Measurements from ENCODE around the gene TMEM273.
A peak's percentile ranks its signal among the peaks of the same experiment; 100 is the strongest.

Gene TMEM273

DNA sequence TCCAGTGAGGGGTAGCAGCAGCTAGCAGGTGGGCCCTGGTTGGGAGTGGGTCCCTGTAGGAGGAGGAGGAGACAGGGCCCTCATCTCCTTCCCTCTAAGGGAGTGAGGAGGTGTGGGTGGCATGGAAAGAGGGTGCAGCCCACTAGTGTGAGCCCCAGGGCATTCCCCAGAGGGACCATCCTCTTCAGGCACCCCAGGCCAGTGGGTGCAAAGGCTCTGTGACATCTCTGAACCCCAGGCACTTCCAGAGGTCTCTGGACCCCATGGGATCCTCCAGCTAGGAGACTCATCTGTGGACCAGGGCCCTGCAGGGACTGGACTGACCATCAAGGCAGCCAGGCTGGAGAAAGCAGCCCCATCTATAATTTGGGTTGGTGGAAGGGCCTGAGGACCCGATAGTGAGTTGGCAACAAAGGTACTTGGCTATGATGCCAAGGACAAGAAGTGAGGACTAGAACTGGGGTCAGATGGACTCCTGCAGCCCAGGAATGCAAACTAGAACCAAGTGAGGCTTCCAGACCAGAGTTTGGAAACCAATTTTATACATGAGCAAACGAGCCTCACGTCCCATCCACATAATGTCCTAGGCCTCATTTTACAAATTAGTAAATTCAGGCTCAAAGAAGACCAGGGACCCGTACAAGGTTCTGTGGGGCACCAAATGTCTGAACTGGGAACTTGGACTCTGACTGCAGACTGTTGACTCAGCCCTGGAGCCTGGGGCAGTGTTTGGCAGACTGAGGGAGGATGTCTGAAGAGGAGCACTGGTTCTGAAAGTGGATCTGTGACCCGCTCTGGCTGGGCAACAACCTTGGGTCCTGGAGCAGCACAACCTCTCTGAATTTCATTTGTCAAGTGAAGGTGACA lies 71.4 kb downstream of the TMEM273 start:
- no peaks in the 10 kb centered on the region for H3K36me3 ChIP-seq (ENCODE audit: insufficient read depth, low read length)
- no peak overlapping the region for H3K4me3 ChIP-seq (ENCODE audit: low read length)
- H3K27me3 ChIP-seq (ENCODE audit: insufficient read depth, low read length) = peaks cover 3% of the 10 kb centered on the region
- H3K4me1 ChIP-seq (ENCODE audit: insufficient read depth, low read length) = peaks cover 17% of the 10 kb centered on the region
- no peak overlapping the region for H2AFZ ChIP-seq (ENCODE audit: low read depth, low read length)
- H3K9me3 ChIP-seq (ENCODE audit: low read length) = no peaks in the 10 kb centered on the region

DNA sequence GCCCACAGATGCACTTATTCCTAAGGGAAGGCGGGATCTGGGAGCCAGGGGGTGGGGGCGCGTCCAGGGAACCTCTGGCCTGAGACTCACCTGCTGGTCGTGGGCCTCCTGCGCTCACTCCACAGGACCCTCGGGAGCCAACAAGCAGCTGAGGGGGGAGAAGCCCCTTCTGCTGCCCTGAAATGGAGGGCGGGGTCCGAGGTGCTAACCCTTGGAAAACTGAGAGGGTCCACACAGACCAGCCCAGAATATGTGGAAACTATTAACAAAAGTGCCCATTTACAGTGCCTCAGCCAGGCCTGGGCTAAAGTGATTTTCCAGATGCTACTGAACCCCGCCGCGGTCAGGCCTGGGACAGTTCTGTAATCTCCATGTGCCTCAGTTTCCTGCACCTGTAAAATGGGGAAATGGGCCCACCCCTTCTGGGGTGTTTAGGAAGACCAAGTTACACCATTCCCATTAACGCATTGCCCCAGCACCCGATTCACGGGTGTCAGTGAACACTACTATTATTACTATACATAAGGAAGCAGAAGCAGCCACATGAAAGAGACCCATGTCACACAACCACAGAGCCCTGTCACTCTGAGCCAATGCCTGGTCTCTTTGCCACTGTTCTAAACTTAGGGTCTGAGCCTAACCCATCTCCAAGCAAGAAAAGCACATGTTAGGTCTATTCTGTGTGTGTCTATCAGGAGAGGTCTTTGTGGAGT lies 72.2 kb downstream of the TMEM273 start:
- H3K4me3 ChIP-seq (ENCODE audit: low read length) = peak overlapping the region; percentile 13
- H3K36me3 ChIP-seq (ENCODE audit: insufficient read depth, low read length) = no peaks in the 10 kb centered on the region

DNA sequence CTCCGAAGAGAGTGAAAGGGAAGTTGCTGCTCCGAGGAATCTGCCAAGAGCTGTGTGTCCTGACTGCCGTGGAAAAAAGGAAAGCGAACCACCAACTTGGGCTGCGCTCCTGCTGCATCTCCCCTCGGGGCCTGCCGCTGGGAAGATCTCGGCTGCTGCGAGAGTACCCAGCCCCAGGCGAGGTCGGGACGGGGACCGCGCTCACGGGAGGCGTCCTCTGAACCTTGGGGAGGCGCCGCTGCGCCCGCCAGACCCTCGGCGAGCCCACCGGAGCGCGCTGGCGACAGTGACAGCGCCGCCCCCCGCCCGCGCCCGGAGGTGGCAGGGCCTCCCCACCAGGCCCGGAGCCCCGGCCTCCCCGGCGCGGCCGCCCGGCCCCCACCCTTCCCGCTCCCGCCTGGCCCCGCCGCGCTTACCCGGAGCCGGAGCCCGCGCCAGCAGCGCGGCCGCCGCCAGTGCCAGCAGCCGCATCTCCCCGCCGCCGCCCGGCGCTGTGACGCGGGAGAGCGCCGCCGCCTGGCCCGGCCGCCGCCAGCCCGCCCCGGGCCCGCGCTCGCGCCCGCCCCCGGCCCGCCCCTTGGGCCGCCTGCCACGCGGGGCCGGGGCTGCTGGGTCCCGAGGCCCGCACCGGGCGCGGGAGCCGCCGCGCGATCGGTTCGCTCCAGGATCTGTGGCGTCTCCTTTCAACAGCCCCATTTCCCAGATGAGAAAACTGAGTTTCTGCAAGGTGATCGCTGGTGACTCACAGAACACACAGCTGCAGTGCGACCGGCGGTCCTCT lies 73.0 kb downstream of the TMEM273 start, which contains the start of gene VSTM4:
Gene VSTM4, minus strand, starts transcription at position 508 of the 781 bp plus-strand sequence. Its CDS starts 37 bp downstream, at position 471.
- peak within 1 kb of the TSS; percentile 64 for H3K4me3 ChIP-seq (ENCODE audit: low read length)
- H3K36me3 ChIP-seq (ENCODE audit: insufficient read depth, low read length) = no peaks in the 10 kb centered on the region
- peak within 1 kb of the TSS; percentile 72 for H2AFZ ChIP-seq (ENCODE audit: low read depth, low read length)
- H3K9me3 ChIP-seq (ENCODE audit: low read length) = no peaks in the 10 kb centered on the region
- H3K4me1 ChIP-seq (ENCODE audit: insufficient read depth, low read length) = peaks cover 17% of the 10 kb centered on the region
- peaks cover 3% of the 10 kb centered on the region for H3K27me3 ChIP-seq (ENCODE audit: insufficient read depth, low read length)

More for the DNA sequence above, 72.2 kb downstream of the TMEM273 start:
- H3K9me3 ChIP-seq (ENCODE audit: low read length) = no peaks in the 10 kb centered on the region
- peaks cover 17% of the 10 kb centered on the region for H3K4me1 ChIP-seq (ENCODE audit: insufficient read depth, low read length)
- no peak overlapping the region for H2AFZ ChIP-seq (ENCODE audit: low read depth, low read length)
- peaks cover 3% of the 10 kb centered on the region for H3K27me3 ChIP-seq (ENCODE audit: insufficient read depth, low read length)

DNA sequence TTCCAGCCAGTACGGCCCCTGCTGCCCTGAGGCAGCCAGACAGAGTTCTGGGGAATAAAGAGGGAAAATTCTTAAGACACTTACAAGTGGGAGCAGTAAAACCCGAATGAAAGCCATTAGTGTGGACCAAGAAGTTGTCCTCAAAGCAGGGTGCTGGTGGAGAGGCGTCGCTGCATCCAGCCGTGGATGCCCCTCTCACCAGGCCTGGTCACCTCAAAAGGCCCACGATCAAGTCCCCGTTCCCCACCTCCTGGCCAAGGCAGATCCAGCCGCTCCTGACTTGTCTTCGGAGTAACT lies 73.5 kb downstream of the TMEM273 start:
- no peaks in the 10 kb centered on the region for H3K9me3 ChIP-seq (ENCODE audit: low read length)
- H3K27me3 ChIP-seq (ENCODE audit: insufficient read depth, low read length) = peaks cover 3% of the 10 kb centered on the region
- no peaks in the 10 kb centered on the region for H3K36me3 ChIP-seq (ENCODE audit: insufficient read depth, low read length)
- H3K4me1 ChIP-seq (ENCODE audit: insufficient read depth, low read length) = peaks cover 17% of the 10 kb centered on the region
- peak overlapping the region; percentile 72 for H2AFZ ChIP-seq (ENCODE audit: low read depth, low read length)
- peak overlapping the region; percentile 64 for H3K4me3 ChIP-seq (ENCODE audit: low read length)

DNA sequence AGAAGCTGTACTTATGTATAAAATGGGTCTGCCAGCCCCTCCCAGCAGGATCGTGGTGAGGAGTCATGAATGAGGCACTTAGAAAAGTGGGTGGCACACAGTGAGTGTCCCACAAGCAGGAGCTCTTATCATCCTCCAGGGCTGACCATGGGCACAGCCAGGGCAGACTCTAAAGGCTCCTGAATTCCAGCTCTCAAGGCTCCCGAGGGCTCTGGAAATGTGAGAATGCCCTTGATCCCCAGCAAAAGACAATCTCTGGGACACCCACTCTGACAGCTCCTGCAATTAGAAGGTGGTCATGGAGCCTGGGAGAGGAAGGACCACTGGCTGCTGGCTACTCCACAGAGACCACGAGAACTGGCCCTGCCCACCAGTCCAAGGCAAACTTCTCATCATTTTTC lies 74.5 kb downstream of the TMEM273 start:
- peaks cover 14% of the 10 kb centered on the region for H3K4me1 ChIP-seq (ENCODE audit: insufficient read depth, low read length)
- peaks cover 3% of the 10 kb centered on the region for H3K27me3 ChIP-seq (ENCODE audit: insufficient read depth, low read length)
- H3K36me3 ChIP-seq (ENCODE audit: insufficient read depth, low read length) = no peaks in the 10 kb centered on the region
- no peaks in the 10 kb centered on the region for H3K9me3 ChIP-seq (ENCODE audit: low read length)
- H2AFZ ChIP-seq (ENCODE audit: low read depth, low read length) = no peak overlapping the region
- no peak overlapping the region for H3K4me3 ChIP-seq (ENCODE audit: low read length)

DNA sequence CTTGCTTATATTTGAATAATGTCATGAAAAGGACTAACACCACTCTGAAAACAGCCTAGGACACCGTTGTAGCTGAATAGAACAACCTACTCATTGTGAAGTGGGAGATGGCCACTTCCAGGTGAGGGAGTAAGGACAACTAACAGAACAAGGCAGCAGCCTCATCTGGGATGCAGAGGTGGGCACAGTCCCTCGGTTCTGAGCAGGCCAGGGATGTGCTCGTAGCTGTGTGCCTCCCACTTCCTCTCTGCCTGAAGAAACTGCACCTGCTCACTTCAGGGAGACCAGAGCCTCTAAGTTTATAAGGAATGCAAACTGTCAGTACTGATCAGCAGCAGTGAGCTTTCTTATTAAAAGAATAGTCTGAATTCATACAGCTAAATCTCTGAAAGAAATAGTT lies 75.3 kb downstream of the TMEM273 start:
- Histone ChIP-seq H3K4me1 (ENCODE audit: insufficient read depth, low read length) (peaks cover 5% of the 10 kb centered on the region), H3K4me3 (ENCODE audit: low read length) (no peak overlapping the region), H3K9me3 (ENCODE audit: low read length) (no peaks in the 10 kb centered on the region), H2AFZ (ENCODE audit: low read depth, low read length) (no peak overlapping the region), H3K27me3 (ENCODE audit: insufficient read depth, low read length) (peaks cover 3% of the 10 kb centered on the region), H3K36me3 (ENCODE audit: insufficient read depth, low read length) (no peaks in the 10 kb centered on the region)

DNA sequence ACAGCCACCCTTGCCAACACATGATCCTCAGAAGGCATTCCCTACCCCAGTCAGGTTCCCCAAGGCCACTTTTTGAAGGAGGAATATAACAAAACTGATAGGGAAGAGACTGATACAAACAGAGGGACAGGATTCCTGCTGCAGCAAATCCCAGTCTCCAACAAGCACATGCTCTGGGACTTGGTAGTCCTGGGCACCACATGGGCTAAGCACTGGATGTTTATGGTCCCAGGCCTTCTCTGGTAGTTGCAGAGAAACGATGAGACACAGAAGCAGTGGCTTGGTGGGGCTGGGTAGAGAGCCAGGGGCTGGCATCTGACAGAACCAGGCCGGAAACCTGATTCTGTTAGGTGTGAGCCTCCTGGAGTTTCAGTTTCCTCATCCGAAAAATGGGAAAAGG lies 76.1 kb downstream of the TMEM273 start:
- Histone ChIP-seq H2AFZ (ENCODE audit: low read depth, low read length) (no peak overlapping the region), H3K9me3 (ENCODE audit: low read length) (no peaks in the 10 kb centered on the region), H3K4me3 (ENCODE audit: low read length) (no peak overlapping the region), H3K36me3 (ENCODE audit: insufficient read depth, low read length) (no peaks in the 10 kb centered on the region), H3K4me1 (ENCODE audit: insufficient read depth, low read length) (no peaks in the 10 kb centered on the region), H3K27me3 (ENCODE audit: insufficient read depth, low read length) (peaks cover 3% of the 10 kb centered on the region)

DNA sequence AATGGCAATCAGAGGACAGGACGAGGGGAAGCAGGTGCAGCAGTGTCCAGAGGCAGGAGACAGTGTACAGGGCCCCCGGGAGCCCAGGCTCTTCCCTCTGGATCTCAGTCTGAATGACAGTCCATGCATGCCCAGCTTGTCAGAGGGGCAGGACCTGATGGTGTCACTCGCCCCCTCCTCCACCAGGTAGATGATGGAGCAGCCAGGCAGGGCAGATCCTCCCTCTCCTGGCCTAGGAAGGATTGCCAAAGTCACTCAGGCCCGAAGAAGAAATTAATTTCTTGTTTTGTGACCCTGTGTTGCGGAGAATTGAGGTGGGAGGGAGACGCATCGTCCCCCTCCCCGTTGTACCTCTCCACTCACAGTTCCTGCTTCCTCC lies 76.9 kb downstream of the TMEM273 start:
- Histone ChIP-seq H2AFZ (ENCODE audit: low read depth, low read length) (no peak overlapping the region), H3K4me1 (ENCODE audit: insufficient read depth, low read length) (no peaks in the 10 kb centered on the region), H3K36me3 (ENCODE audit: insufficient read depth, low read length) (no peaks in the 10 kb centered on the region), H3K9me3 (ENCODE audit: low read length) (no peaks in the 10 kb centered on the region), H3K27me3 (ENCODE audit: insufficient read depth, low read length) (peaks cover 3% of the 10 kb centered on the region), H3K4me3 (ENCODE audit: low read length) (no peak overlapping the region)

DNA sequence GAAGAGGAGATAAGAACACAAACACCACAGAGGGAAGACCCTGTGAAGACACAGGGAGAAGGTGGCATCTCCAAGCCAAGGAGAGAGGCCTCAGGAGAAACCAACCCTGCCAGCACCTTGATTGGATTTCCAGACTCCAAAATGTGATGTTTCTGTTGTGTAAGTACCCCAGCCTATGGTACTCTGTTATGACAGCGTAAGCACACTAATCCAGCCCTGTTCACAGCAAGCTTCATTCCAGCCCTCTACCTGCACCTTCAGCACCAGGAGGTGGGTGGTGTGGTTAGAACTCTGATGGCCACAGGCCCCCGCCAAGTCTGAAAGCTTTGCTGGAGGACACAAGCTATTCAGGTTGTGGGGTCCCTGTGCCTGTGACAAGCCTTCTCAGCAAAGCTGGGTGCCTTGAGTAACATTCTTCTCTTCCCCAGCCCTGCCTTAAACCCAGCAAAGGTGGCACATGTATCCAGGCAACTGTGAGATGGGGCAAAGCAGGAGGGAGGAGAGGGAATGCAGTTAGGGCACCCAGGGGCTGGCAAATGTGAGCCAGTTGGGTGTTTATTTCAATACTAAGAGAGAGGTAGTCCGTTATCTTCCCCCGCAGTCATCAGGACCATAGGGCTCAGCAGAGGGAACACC lies 77.4 kb downstream of the TMEM273 start:
- no peaks in the 10 kb centered on the region for H3K4me1 ChIP-seq (ENCODE audit: insufficient read depth, low read length)
- no peaks in the 10 kb centered on the region for H3K9me3 ChIP-seq (ENCODE audit: low read length)
- no peak overlapping the region for H3K4me3 ChIP-seq (ENCODE audit: low read length)
- peaks cover 2% of the 10 kb centered on the region for H3K27me3 ChIP-seq (ENCODE audit: insufficient read depth, low read length)
- no peak overlapping the region for H2AFZ ChIP-seq (ENCODE audit: low read depth, low read length)
- H3K36me3 ChIP-seq (ENCODE audit: insufficient read depth, low read length) = no peaks in the 10 kb centered on the region

DNA sequence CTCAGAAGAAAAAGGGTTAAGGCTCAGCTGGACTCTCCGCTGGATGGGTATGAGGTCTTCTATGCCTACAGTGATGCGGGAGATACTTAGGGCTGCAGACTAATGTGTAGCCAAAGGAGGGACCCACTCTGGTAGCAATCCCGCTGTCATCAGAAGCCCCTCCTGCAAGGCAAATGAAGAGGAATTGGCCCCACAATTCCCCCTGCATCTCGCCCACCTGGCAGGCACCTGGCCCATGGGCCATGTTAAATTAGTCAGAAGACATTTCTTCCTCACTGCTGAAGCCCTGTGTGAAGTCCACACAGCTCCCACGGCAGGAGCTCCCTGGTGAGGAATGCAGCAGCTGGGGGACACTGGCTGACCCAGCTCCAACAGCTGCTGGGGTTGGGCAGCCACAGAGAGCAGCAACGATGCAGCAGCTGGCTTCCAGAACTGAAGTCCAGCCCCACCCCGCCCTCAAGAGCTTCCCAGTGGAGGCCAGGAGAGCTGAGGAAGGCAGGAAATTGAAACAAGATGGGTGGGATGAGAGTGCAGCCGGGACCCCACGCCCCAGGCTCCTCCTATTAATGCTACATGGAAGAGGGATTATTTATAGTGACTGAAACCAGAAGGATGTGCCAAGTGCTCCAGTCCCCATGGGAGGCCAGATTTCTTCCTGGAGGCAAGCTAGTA lies 78.4 kb downstream of the TMEM273 start:
- Histone ChIP-seq H3K27me3 (ENCODE audit: insufficient read depth, low read length) (no peaks in the 10 kb centered on the region), H3K4me3 (ENCODE audit: low read length) (no peak overlapping the region), H3K36me3 (ENCODE audit: insufficient read depth, low read length) (no peaks in the 10 kb centered on the region), H3K4me1 (ENCODE audit: insufficient read depth, low read length) (no peaks in the 10 kb centered on the region), H3K9me3 (ENCODE audit: low read length) (no peaks in the 10 kb centered on the region), H2AFZ (ENCODE audit: low read depth, low read length) (no peak overlapping the region)

DNA sequence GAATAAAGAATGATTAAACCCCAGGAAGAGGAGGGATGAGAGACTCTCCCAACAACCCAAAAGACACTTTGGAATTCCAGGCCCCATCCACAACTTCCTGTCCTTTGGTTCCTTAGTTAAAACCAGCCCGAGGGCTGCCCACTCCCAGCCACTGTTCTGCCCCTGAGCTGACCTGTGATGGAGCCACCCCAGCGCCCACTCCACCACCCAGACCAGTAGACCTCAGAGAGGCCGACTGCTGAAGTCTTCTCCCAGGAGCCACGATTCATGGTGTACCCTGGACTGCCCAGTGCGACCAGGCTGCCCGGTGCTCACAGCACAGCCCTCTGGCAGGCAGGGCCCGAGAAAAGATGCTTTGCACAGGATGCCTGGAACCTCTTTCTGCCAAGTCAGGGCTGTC lies 79.5 kb downstream of the TMEM273 start:
- Histone ChIP-seq H3K36me3 (ENCODE audit: insufficient read depth, low read length) (no peaks in the 10 kb centered on the region), H3K27me3 (ENCODE audit: insufficient read depth, low read length) (no peaks in the 10 kb centered on the region), H3K9me3 (ENCODE audit: low read length) (no peaks in the 10 kb centered on the region), H3K4me1 (ENCODE audit: insufficient read depth, low read length) (no peaks in the 10 kb centered on the region), H2AFZ (ENCODE audit: low read depth, low read length) (no peak overlapping the region), H3K4me3 (ENCODE audit: low read length) (no peak overlapping the region)

DNA sequence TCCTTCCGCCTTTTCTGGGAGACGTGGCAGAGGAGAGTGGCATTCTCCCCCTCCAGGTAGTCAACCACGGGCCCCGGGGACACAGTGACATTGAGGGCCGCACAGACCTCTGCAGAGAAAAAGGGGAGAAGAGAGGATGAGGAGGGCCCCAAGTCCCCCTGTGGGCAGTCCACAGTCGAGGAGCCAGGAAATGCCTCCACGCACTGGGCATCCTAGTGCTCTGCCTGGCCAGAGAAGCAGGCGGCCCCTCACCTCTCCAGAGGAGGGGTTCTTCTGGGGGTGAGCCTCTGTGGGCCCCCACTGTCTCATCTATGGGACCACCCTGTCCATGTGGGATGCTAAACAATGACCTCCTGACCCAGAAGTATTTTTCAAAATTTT lies 80.3 kb downstream of the TMEM273 start:
- Histone ChIP-seq H2AFZ (ENCODE audit: low read depth, low read length) (no peak overlapping the region), H3K9me3 (ENCODE audit: low read length) (no peaks in the 10 kb centered on the region), H3K4me3 (ENCODE audit: low read length) (no peak overlapping the region), H3K4me1 (ENCODE audit: insufficient read depth, low read length) (no peaks in the 10 kb centered on the region), H3K36me3 (ENCODE audit: insufficient read depth, low read length) (no peaks in the 10 kb centered on the region), H3K27me3 (ENCODE audit: insufficient read depth, low read length) (no peaks in the 10 kb centered on the region)

Measured in neuron (in vitro differentiated cells).